GM12892 (cell line): Measurements from ENCODE around the gene CFAP43.

Source experiments
- POLR2AphosphoS5 ChIP-seq: IDR thresholded peaks from 2 replicates; pipeline ENCODE4 v1.6.1; 2011; ENCODE audit warnings: low read depth, low read length, control low read depth
- TAF1 ChIP-seq: IDR thresholded peaks from 2 replicates; pipeline ENCODE4 v1.6.1; 2011; ENCODE audit warnings: low read depth, mild to moderate bottlenecking, control low read depth, low read length, borderline replicate concordance

DNA sequence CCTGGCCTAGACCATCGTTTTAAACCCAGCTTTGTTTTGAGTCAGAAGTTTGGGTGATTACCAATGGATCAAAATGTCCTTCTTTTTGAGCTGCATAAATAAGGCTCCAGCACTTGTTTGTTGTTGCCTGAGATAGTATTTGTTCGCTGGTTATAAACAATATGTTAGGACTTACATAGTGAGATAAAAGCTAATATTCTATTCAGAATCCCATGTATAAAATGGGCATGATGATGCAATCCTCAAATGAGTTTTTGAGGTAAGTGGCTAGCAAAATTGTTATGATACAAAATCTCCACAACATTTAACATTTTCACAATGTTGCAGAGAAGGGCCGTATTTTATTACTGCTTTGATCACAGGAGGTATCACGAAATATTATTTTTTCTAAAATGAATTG lies 48.5 kb downstream of the CFAP43 start:
- TF ChIP-seq POLR2AphosphoS5: no peak
- no peak for TF ChIP-seq TAF1
